ENCODE results near the gene NUDT4. TPM values are rescaled to one million over a fixed set of nuclear protein-coding genes. Genes with fewer than 3 reads are reported as not detected.
A peak's percentile ranks its signal among the peaks of the same experiment; 100 is the strongest.

The NUDT4 gene
- total and polyA plus RNA-seq, 9 of the 15 experiments (the other 6 are each of a cell fraction or from before 2014, with no cell fraction given), result 38.1 to 164 (median 99.2) TPM

DNA sequence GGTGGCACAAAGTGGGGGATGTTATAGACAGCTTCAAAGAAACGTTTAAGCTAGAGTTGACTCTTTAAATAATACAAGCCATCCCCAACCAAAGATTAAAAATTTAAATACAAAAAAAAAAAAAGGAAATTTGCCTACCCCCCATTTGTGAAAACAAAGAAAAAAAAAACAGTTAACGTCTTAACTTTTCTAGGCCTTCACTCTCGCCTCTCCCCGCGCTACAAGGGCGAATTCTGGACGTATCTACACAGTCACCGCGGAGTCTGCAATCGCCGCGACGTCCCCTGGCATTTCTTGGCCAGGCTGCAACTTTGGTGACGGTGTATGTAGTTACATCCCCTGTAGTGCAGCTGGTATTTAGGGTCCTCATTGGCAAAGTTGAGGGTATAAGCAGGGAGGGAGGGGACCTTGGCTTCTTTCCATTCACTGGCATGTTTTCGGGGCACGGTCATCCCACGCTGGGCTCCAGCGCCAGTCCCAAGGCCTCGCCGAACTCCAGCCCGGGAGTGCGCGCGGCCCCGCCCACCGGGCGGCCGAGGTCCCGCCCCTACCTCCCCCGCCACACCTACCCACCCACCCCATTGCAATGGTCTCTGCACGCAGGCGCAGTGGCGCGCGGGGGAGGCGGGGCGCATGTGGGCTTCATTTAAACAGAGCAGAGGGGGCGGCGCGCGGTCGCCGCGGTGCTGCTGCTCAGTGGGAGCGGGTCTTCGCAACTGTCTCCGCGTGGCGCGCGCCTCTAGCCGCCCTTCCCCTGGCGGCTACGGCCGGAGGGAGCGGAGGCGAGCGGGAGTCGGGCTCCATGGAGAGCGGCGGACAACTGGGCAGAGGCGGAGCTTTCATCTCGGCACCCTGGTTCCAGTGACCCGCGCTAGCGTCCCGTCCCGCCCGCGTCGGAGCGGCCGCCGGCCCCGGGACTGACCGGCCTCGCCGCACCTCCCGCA is at the start of gene NUDT4 (continued):
- TF ChIP-seq PHF8 (IDR thresholded peaks at IDR 0.05; ENCODE audit: borderline replicate concordance, low read length) (peak; percentile 58; the same call in 1 of the 2 replicates), MYC (IDR thresholded peaks at IDR 0.05; ENCODE audit: low read depth, low read length) (peak; percentile 64; the same call in 1 of the 2 replicates), MYC (CRISPR knock-in tag; IDR thresholded peaks at IDR 0.05; ENCODE audit: borderline replicate concordance, low read depth) (no peak), HNRNPLL (IDR thresholded peaks at IDR 0.05; ENCODE audit: low read depth, low read length, poor library complexity, severe bottlenecking) (peak; percentile 38), ARID2 (IDR thresholded peaks at IDR 0.05) (no peak), ZSCAN29 (IDR thresholded peaks at IDR 0.05) (peak; percentile 99), NONO (IDR thresholded peaks at IDR 0.05; ENCODE audit: low read depth in 2 of 2, low read length in 1 of 2) (peak in 1 of 2 experiments; percentile 69; a peak in 2 of 4 replicates), POLR2B (IDR thresholded peaks at IDR 0.05; ENCODE audit: low read depth, partially characterized antibody) (peak; percentile 91), JUNB (CRISPR knock-in tag; conservative IDR thresholded peaks at IDR 0.05) (no peak), L3MBTL2 (IDR thresholded peaks at IDR 0.05) (peak; percentile 58), NR4A1 (CRISPR knock-in tag; IDR thresholded peaks at IDR 0.05) (no peak), NR4A1 (tag; IDR thresholded peaks at IDR 0.05) (peak; percentile 54; the same call in 1 of the 2 replicates)
- TF ChIP-seq, protein P1, sequence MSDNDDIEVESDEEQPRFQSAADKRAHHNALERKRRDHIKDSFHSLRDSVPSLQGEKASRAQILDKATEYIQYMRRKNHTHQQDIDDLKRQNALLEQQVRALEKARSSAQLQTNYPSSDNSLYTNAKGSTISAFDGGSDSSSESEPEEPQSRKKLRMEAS (CRISPR knock-in tag; IDR thresholded peaks at IDR 0.05), result peak; percentile 36; the same call in 1 of the 2 replicates
- TF ChIP-seq, protein P2, sequence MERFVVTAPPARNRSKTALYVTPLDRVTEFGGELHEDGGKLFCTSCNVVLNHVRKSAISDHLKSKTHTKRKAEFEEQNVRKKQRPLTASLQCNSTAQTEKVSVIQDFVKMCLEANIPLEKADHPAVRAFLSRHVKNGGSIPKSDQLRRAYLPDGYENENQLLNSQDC (CRISPR knock-in tag; IDR thresholded peaks at IDR 0.05), result peak; percentile 5; the same call in 1 of the 2 replicates
- TF ChIP-seq, protein P3, sequence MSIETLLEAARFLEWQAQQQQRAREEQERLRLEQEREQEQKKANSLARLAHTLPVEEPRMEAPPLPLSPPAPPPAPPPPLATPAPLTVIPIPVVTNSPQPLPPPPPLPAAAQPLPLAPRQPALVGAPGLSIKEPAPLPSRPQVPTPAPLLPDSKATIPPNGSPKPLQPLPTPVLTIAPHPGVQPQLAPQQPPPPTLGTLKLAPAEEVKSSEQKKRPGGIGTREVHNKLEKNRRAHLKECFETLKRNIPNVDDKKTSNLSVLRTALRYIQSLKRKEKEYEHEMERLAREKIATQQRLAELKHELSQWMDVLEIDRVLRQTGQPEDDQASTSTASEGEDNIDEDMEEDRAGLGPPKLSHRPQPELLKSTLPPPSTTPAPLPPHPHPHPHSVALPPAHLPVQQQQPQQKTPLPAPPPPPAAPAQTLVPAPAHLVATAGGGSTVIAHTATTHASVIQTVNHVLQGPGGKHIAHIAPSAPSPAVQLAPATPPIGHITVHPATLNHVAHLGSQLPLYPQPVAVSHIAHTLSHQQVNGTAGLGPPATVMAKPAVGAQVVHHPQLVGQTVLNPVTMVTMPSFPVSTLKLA (conservative IDR thresholded peaks at IDR 0.05), result peak; percentile 84 to 91
- TF ChIP-seq, protein P4, sequence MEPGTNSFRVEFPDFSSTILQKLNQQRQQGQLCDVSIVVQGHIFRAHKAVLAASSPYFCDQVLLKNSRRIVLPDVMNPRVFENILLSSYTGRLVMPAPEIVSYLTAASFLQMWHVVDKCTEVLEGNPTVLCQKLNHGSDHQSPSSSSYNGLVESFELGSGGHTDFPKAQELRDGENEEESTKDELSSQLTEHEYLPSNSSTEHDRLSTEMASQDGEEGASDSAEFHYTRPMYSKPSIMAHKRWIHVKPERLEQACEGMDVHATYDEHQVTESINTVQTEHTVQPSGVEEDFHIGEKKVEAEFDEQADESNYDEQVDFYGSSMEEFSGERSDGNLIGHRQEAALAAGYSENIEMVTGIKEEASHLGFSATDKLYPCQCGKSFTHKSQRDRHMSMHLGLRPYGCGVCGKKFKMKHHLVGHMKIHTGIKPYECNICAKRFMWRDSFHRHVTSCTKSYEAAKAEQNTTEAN (CRISPR knock-in tag; IDR thresholded peaks at IDR 0.05), result no peak
- TF ChIP-seq, protein P5, sequence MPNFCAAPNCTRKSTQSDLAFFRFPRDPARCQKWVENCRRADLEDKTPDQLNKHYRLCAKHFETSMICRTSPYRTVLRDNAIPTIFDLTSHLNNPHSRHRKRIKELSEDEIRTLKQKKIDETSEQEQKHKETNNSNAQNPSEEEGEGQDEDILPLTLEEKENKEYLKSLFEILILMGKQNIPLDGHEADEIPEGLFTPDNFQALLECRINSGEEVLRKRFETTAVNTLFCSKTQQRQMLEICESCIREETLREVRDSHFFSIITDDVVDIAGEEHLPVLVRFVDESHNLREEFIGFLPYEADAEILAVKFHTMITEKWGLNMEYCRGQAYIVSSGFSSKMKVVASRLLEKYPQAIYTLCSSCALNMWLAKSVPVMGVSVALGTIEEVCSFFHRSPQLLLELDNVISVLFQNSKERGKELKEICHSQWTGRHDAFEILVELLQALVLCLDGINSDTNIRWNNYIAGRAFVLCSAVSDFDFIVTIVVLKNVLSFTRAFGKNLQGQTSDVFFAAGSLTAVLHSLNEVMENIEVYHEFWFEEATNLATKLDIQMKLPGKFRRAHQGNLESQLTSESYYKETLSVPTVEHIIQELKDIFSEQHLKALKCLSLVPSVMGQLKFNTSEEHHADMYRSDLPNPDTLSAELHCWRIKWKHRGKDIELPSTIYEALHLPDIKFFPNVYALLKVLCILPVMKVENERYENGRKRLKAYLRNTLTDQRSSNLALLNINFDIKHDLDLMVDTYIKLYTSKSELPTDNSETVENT (CRISPR knock-in tag; IDR thresholded peaks at IDR 0.05), result peak; percentile 78; the same call in 1 of the 2 replicates
- TF ChIP-seq, protein P6, sequence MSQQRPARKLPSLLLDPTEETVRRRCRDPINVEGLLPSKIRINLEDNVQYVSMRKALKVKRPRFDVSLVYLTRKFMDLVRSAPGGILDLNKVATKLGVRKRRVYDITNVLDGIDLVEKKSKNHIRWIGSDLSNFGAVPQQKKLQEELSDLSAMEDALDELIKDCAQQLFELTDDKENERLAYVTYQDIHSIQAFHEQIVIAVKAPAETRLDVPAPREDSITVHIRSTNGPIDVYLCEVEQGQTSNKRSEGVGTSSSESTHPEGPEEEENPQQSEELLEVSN (IDR thresholded peaks at IDR 0.05; ENCODE audit: borderline replicate concordance in 1 of 2, extremely low read depth in 1 of 2, insufficient read depth in 1 of 2, insufficient read length in 1 of 2, low read depth in 1 of 2, low read length in 1 of 2, poor library complexity in 1 of 2, severe bottlenecking in 1 of 2), result peak in 1 of 2 experiments; percentile 76
